K562 (cell line): Measurements from ENCODE around the gene USP2. TPM values are rescaled to one million over a fixed set of nuclear protein-coding genes. Genes with fewer than 3 reads are reported as not detected.

Source experiments
- ATAC-seq: fragments of 200-7000 bp; cut with Tn5 transposase; 3 replicates; pipeline ENCODE4 v1.9.1; 2020; ENCODE audit warnings: moderate library complexity
- BruUV-seq: library from RNA; stranded (reverse); fragments of 400-500 nt; replicated peaks from 2 replicates; lab custom pipeline; 2021; lab: Mats Ljungman, UMichigan
- CTCF ChIA-PET: fragments of 300-600 bp; formaldehyde crosslinking; extraction: SDS; loops from one replicate; lab custom pipeline; 2021; ENCODE audit warnings: low intra/inter-chr PET ratio; lab: Yijun Ruan, JAX
- POLR2A ChIA-PET: fragments of 300-600, 350-650 bp; sonication (Branson Sonifier 250); formaldehyde crosslinking; extraction: SDS; loops from one replicate; lab custom pipeline; 2021; ENCODE audit warnings: antibody characterized with exemption, inconsistent platforms; lab: Yijun Ruan, JAX
- DNase-seq, 4 experiments: peaks; one replicate each; pipeline versions ENCODE4 v3.0.0 to v3.0.0-alpha.2; 2011 to 2018; ENCODE audit warnings: low spot score in 3 of 4, mixed read lengths in 3 of 4; ENCODE audit errors: extremely low read depth in 1 of 4
- FAIRE-seq: peaks from 2 replicates; lab custom pipeline; 2011; peaks lifted over from hg19 to GRCh38; lab: Jason Lieb, UNC
- H2AFZ ChIP-seq: 2 replicates; pipeline ENCODE4 v1.6.0; 2011; ENCODE audit warnings: low read depth, low read length, control low read depth, inconsistent platforms
- H3K27ac ChIP-seq: fragments of 200-600 bp; 3 replicates; pipeline ENCODE4 v1.8.0; 2011; ENCODE audit warnings: low read depth, mild to moderate bottlenecking, control low read depth, inconsistent platforms, low read length, moderate library complexity, mixed read lengths; ENCODE audit errors: extremely low read depth
- H3K27me3 ChIP-seq, 2 experiments: fragments of 300-600 bp in 1 of 2; 2 replicates in 1 of 2; 3 replicates in 1 of 2; pipeline versions ENCODE4 v1.6.0 to v1.8.0; 2011; ENCODE audit warnings: inconsistent platforms in 2 of 2, low read length in 2 of 2, mild to moderate bottlenecking in 1 of 2, mixed read lengths in 1 of 2, moderate library complexity in 1 of 2; ENCODE audit not compliant: control insufficient read depth in 2 of 2, insufficient read depth in 2 of 2
- H3K36me3 ChIP-seq: fragments of 300-600 bp; 3 replicates; pipeline ENCODE4 v1.8.0; 2011; ENCODE audit warnings: mild to moderate bottlenecking, low read length, inconsistent platforms; ENCODE audit not compliant: control insufficient read depth, insufficient read depth
- H3K4me1 ChIP-seq, 2 experiments: fragments of 200-600 bp in 1 of 2; replicated peaks in 1 of 2; 2 replicates in 1 of 2; 3 replicates in 1 of 2; pipeline versions ENCODE4 v1.5.1 to v1.8.0; 2011; ENCODE audit warnings: inconsistent platforms in 2 of 2, low read length in 2 of 2, mild to moderate bottlenecking in 1 of 2, mixed read lengths in 1 of 2, moderate library complexity in 1 of 2; ENCODE audit not compliant: control insufficient read depth in 2 of 2, insufficient read depth in 2 of 2
- H3K4me2 ChIP-seq: 2 replicates; pipeline ENCODE4 v1.6.1; 2011; ENCODE audit warnings: low read length, control low read depth, inconsistent platforms, mixed read lengths; ENCODE audit not compliant: insufficient read depth
- H3K4me3 ChIP-seq: fragments of 200-600 bp; sonication (generic), shearing (Covaris generic); 2 replicates; pipeline ENCODE4 v1.5.1; 2016; ENCODE audit warnings: control low read depth, inconsistent platforms
- H3K79me2 ChIP-seq: fragments of 200-600 bp; 3 replicates; pipeline ENCODE4 v1.8.0; 2011; ENCODE audit warnings: low read length, inconsistent platforms; ENCODE audit not compliant: control insufficient read depth, insufficient read depth
- H3K9ac ChIP-seq, 2 experiments: 2 replicates each; pipeline versions ENCODE4 v1.6.0 to v1.6.1; 2011; ENCODE audit warnings: low read depth in 2 of 2, low read length in 2 of 2, control low read depth in 1 of 2, inconsistent platforms in 1 of 2, mild to moderate bottlenecking in 1 of 2, mixed read lengths in 1 of 2; ENCODE audit not compliant: insufficient read depth in 1 of 2
- H3K9me1 ChIP-seq: one replicate; pipeline ENCODE4 v1.6.0; 2011; ENCODE audit warnings: inconsistent platforms, mild to moderate bottlenecking, low read length, moderate library complexity; ENCODE audit not compliant: control insufficient read depth, insufficient read depth
- H3K9me3 ChIP-seq: replicated peaks from 2 replicates; pipeline ENCODE4 v1.5.1; 2011; ENCODE audit warnings: low read depth, low read length, inconsistent platforms; ENCODE audit not compliant: control insufficient read depth, insufficient read depth
- H4K20me1 ChIP-seq: replicated peaks from 2 replicates; pipeline ENCODE4 v1.6.1; 2011; ENCODE audit warnings: low read length, inconsistent platforms, mixed read lengths; ENCODE audit not compliant: control insufficient read depth, insufficient read depth
- MTA2 ChIP-seq: fragments of 450-650 bp; IDR thresholded peaks from 2 replicates; pipeline ENCODE4 v1.6.1; 2016; ENCODE audit warnings: low read depth
- NR1H2 ChIP-seq: sonication (generic); formaldehyde crosslinking; IDR thresholded peaks from 2 replicates; pipeline ENCODE4 v1.4.0; 2020; ENCODE audit warnings: mild to moderate bottlenecking, missing genetic modification reagents
- SAP30 ChIP-seq: fragments of 200-600 bp; sonication (generic); IDR thresholded peaks from 2 replicates; pipeline ENCODE4 v1.6.1; 2012; ENCODE audit warnings: borderline replicate concordance, low read depth, mild to moderate bottlenecking, moderate library complexity, low read length, control low read depth, inconsistent platforms; ENCODE audit not compliant: insufficient read depth, poor library complexity, severe bottlenecking
- TAF15 ChIP-seq: fragments of 200-400 bp; formaldehyde crosslinking; IDR thresholded peaks from 2 replicates; pipeline ENCODE4 v1.6.1; 2017; ENCODE audit warnings: mild to moderate bottlenecking, low read depth, low read length, moderate library complexity
- WGBS: fragments of 100-300 bp; shearing (Covaris generic); methylation state at CpG from one replicate; pipeline ENCODE4 v1.1.6; 2016; ENCODE audit warnings: low coverage, mixed read lengths; ENCODE audit not compliant: insufficient coverage; ENCODE audit errors: missing lambda C conversion rate; 5-methylcytosine and 5-hydroxymethylcytosine counted together
- in situ Hi-C: fragments of 300-500 bp; cut with MboI; formaldehyde crosslinking; loops from 4 replicates; pipeline ENCODE4 v1.15.0; 2018; ENCODE audit warnings: inconsistent platforms, mixed read lengths
- intact Hi-C: fragments of 100-400 bp; cut with micrococcal nuclease; formaldehyde crosslinking; loops from 2 replicates; pipeline ENCODE4 v1.14.2; 2022
- polyA plus RNA-seq, 8 experiments: library from polyadenylated mRNA; depleted of rRNA in 4 of 8; stranded (reverse) in 5 of 8; unstranded in 3 of 8; fragments of >200 nt; fragmentation: Nextera tagmentation in 2 of 8; fragmentation: Illumina TruSeq in 1 of 8; extraction: Ambion mirVana in 2 of 8; extraction: Trizol in 1 of 8; gene quantifications; 2 replicates each; pipeline versions ENCODE4 v1.2.1 to v1.2.3, GENCODE V29; 2011 to 2014; ENCODE audit warnings: inconsistent platforms in 1 of 8, missing spikeins in 1 of 8
- total RNA-seq, 7 experiments: library from RNA; depleted of rRNA in 6 of 7; stranded (reverse); fragments of >200 nt in 6 of 7; fragmentation: Illumina TruSeq in 2 of 7; extraction: Trizol in 2 of 7; gene quantifications; 2 replicates each; pipeline versions ENCODE4 v1.2.1 to v1.2.3, GENCODE V29; 2011 to 2021; ENCODE audit warnings: low replicate concordance in 1 of 7
- TF ChIP-seq, protein P1 (sequence below), 3 experiments: fragments of 200-800 bp in 1 of 3; sonication (Bioruptor generic) in 1 of 3; sonication (generic) in 1 of 3; formaldehyde crosslinking in 1 of 3; IDR thresholded peaks; 2 replicates each; pipeline versions ENCODE4 v1.6.1 to v1.8.0; 2016 to 2022; ENCODE audit warnings: mild to moderate bottlenecking in 2 of 3, missing compliant biosample characterization in 2 of 3, missing genetic modification characterization in 2 of 3, missing genetic modification reagents in 1 of 3

USP2 gene
- total and polyA plus RNA-seq, 9 of the 15 experiments (the other 6 are each of a cell fraction or from before 2014, with no cell fraction given): 2.8 to 16.9 (median 3.9) TPM

GRCh38 chr11:119346605-119347004, 34.9 kb downstream of the USP2 start, which contains the start of gene MFRP:
Gene MFRP (minus strand): TSS chr11:119346705. CDS start chr11:119346513, 192 bp downstream.
- Histone ChIP-seq H3K9ac (peak within 1 kb of the TSS in 1 of 2 experiments; percentile 6; a peak in 1 of 4 replicates), H2AFZ (no peak within 1 kb of the TSS), H3K79me2 (no peaks in the 10 kb centered on the region), H3K9me1 (no peaks in the 10 kb centered on the region), H3K27ac (no peak within 1 kb of the TSS), H4K20me1 (no peaks in the 10 kb centered on the region; the same call in 1 of the 2 replicates)
- POLR2A ChIA-PET: interaction anchor here (0.9 to 1.0 kb wide), 2 partner anchors 18 to 24 kb away, joined by 3 to 5 read pairs; no protein-coding TSS in a partner anchor
- no peak for DNase-seq
- BruUV-seq: no TSS peak
- TF ChIP-seq SAP30: no peak
- TF ChIP-seq TAF15: no peak
- TF ChIP-seq MTA2: no peak
- TF ChIP-seq NR1H2 (CRISPR knock-in tag): no peak
- TF ChIP-seq, protein P1, sequence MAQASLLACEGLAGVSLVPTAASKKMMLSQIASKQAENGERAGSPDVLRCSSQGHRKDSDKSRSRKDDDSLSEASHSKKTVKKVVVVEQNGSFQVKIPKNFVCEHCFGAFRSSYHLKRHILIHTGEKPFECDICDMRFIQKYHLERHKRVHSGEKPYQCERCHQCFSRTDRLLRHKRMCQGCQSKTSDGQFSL (CRISPR knock-in tag; IDR thresholded peaks at IDR 0.05): no peak
- TF ChIP-seq, protein P1 (tag; IDR thresholded peaks at IDR 0.05): no peak
- TF ChIP-seq, all 486 proteins: peak for 0
- CTCF ChIA-PET: no interaction called here
- no peaks in the 10 kb centered on the region for H3K9me3 ChIP-seq
- no peak within 1 kb of the TSS for H3K4me3 ChIP-seq
- FAIRE-seq: no peak
- peaks cover 0 to 21% of the 10 kb centered on the region in 2 experiments; a peak in 3 of 5 replicates for H3K27me3 ChIP-seq
- in situ Hi-C loops: no loop called here
- intact Hi-C loops: no loop called here
- H3K4me2 ChIP-seq: no peak within 1 kb of the TSS
- peaks cover 0 to 13% of the 10 kb centered on the region in 2 experiments; a peak in 3 of 5 replicates for H3K4me1 ChIP-seq
- no peaks in the 10 kb centered on the region for H3K36me3 ChIP-seq
- WGBS: 9% methylated on average over 4 of the region's 6 CpGs
- ATAC-seq: no peak
